ENCODE measurements around the gene SSR4.

GRCh38 chrX:153782871-153783270 is 11.6 kb upstream of the SSR4 start:
- TF ChIP-seq EZH2 (IDR thresholded peaks at IDR 0.05; ENCODE audit: borderline replicate concordance, insufficient read depth, low read depth, low read length, poor library complexity, severe bottlenecking), result no peak
- no peak for TF ChIP-seq CTCF (IDR thresholded peaks at IDR 0.05)

Measured in B cell (primary cell).